ENCODE measurements around the gene ADA.

DNA sequence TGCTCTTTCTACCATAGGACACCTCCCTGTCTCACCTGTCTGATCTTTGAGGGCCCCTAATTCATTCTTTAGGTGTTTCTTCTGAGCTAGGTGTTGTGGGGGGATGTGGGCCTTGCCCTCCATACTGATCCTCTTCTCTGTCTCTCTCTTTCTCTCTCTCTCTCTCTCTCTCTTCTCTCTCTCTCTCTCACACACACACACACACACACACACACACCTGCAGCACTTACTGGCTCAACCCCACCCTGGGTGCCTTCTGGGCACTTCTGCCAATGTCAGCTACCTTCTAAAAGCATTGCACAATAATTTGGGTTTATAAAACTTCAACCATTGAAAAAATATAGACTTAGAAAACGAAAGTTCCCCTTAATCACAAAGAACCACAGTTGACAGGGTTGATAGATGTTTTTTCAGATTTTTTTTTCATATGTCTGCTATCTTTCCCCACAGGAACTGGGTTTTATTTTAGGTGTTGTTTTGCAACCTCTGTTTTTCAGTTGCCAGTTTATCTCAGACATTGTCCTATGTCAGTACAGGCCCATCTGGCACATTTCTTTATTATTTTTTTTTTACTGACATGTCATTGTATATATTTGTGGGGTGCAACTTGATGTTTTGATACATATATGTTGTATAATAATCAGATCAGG lies 41.1 kb downstream of the ADA start:
- TF ChIP-seq, protein P1, sequence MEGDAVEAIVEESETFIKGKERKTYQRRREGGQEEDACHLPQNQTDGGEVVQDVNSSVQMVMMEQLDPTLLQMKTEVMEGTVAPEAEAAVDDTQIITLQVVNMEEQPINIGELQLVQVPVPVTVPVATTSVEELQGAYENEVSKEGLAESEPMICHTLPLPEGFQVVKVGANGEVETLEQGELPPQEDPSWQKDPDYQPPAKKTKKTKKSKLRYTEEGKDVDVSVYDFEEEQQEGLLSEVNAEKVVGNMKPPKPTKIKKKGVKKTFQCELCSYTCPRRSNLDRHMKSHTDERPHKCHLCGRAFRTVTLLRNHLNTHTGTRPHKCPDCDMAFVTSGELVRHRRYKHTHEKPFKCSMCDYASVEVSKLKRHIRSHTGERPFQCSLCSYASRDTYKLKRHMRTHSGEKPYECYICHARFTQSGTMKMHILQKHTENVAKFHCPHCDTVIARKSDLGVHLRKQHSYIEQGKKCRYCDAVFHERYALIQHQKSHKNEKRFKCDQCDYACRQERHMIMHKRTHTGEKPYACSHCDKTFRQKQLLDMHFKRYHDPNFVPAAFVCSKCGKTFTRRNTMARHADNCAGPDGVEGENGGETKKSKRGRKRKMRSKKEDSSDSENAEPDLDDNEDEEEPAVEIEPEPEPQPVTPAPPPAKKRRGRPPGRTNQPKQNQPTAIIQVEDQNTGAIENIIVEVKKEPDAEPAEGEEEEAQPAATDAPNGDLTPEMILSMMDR (conservative IDR thresholded peaks at IDR 0.05 in 1 of 2, IDR thresholded peaks at IDR 0.05 in 1 of 2; ENCODE audit: extremely low read depth in 1 of 2, insufficient read depth in 1 of 2, low read depth in 1 of 2, low read length in 2 of 2): no peak
- TF ChIP-seq EZH2 (IDR thresholded peaks at IDR 0.05; ENCODE audit: borderline replicate concordance, low read length): no peak
